ENCODE measurements around the gene DPM2.

Gene DPM2

GRCh38 chr9:127949827-127950512 lies 12.3 kb upstream of the DPM2 start:
- Histone ChIP-seq H3K27ac (ENCODE audit: low read length) (peak overlapping the region; percentile 63), H3K4me3 (ENCODE audit: low read depth in 1 of 2, low read length in 2 of 2) (no peak overlapping the region), H3K36me3 (ENCODE audit: control insufficient read depth in 1 of 2, insufficient read depth in 2 of 2, low read length in 2 of 2) (peaks cover 9% of the 10 kb centered on the region in 2 donors), H3K4me1 (ENCODE audit: control insufficient read depth in 1 of 2, insufficient read depth in 2 of 2, low read length in 2 of 2) (peaks cover 13 to 38% of the 10 kb centered on the region in 2 donors), H3K27me3 (ENCODE audit: low read depth, low read length) (no peaks in the 10 kb centered on the region), H3K9me3 (ENCODE audit: control insufficient read depth in 1 of 2, low read length in 2 of 2) (no peaks in the 10 kb centered on the region)

- Histone ChIP-seq H3K27me3 (ENCODE audit: low read depth, low read length) (no peaks in the 10 kb centered on the region), H3K9me3 (ENCODE audit: control insufficient read depth in 1 of 2, low read length in 2 of 2) (no peaks in the 10 kb centered on the region), H3K27ac (ENCODE audit: low read length) (no peak overlapping the region), H3K4me1 (ENCODE audit: control insufficient read depth in 1 of 2, insufficient read depth in 2 of 2, low read length in 2 of 2) (peaks cover 4 to 29% of the 10 kb centered on the region in 2 donors), H3K4me3 (ENCODE audit: low read depth in 1 of 2, low read length in 2 of 2) (no peak overlapping the region), H3K36me3 (ENCODE audit: control insufficient read depth in 1 of 2, insufficient read depth in 2 of 2, low read length in 2 of 2) (peaks cover 17 to 20% of the 10 kb centered on the region in 2 donors)
Measured at GRCh38 chr9:127947841-127948710, 10.4 kb upstream of the DPM2 start.

- Histone ChIP-seq H3K4me3 (ENCODE audit: low read depth in 1 of 2, low read length in 2 of 2) (no peak overlapping the region), H3K27ac (ENCODE audit: low read length) (no peak overlapping the region), H3K9me3 (ENCODE audit: control insufficient read depth in 1 of 2, low read length in 2 of 2) (no peaks in the 10 kb centered on the region), H3K27me3 (ENCODE audit: low read depth, low read length) (no peaks in the 10 kb centered on the region), H3K36me3 (ENCODE audit: control insufficient read depth in 1 of 2, insufficient read depth in 2 of 2, low read length in 2 of 2) (peaks cover 20 to 28% of the 10 kb centered on the region in 2 donors), H3K4me1 (ENCODE audit: control insufficient read depth in 1 of 2, insufficient read depth in 2 of 2, low read length in 2 of 2) (peaks cover under 1 to 40% of the 10 kb centered on the region in 2 donors)
Measured at GRCh38 chr9:127946728-127947127, 9.1 kb upstream of the DPM2 start.

GRCh38 chr9:127945942-127946341 lies 8.3 kb upstream of the DPM2 start:
- H3K4me3 ChIP-seq (ENCODE audit: low read depth in 1 of 2, low read length in 2 of 2): no peak overlapping the region
- H3K27me3 ChIP-seq (ENCODE audit: low read depth, low read length): no peaks in the 10 kb centered on the region
- no peak overlapping the region for H3K27ac ChIP-seq (ENCODE audit: low read length)
- H3K9me3 ChIP-seq (ENCODE audit: control insufficient read depth in 1 of 2, low read length in 2 of 2): no peaks in the 10 kb centered on the region
- H3K4me1 ChIP-seq (ENCODE audit: control insufficient read depth in 1 of 2, insufficient read depth in 2 of 2, low read length in 2 of 2): peaks cover 0 to 40% of the 10 kb centered on the region in 2 donors
- peaks cover 20 to 28% of the 10 kb centered on the region in 2 donors for H3K36me3 ChIP-seq (ENCODE audit: control insufficient read depth in 1 of 2, insufficient read depth in 2 of 2, low read length in 2 of 2)

- Histone ChIP-seq H3K4me1 (ENCODE audit: control insufficient read depth in 1 of 2, insufficient read depth in 2 of 2, low read length in 2 of 2) (peaks cover 0 to 36% of the 10 kb centered on the region in 2 donors), H3K27ac (ENCODE audit: low read length) (no peak overlapping the region), H3K9me3 (ENCODE audit: control insufficient read depth in 1 of 2, low read length in 2 of 2) (no peaks in the 10 kb centered on the region), H3K4me3 (ENCODE audit: low read depth in 1 of 2, low read length in 2 of 2) (no peak overlapping the region), H3K36me3 (ENCODE audit: control insufficient read depth in 1 of 2, insufficient read depth in 2 of 2, low read length in 2 of 2) (peaks cover 20 to 28% of the 10 kb centered on the region in 2 donors), H3K27me3 (ENCODE audit: low read depth, low read length) (no peaks in the 10 kb centered on the region)
Measured at GRCh38 chr9:127945338-127945737, 7.7 kb upstream of the DPM2 start.

GRCh38 chr9:127944586-127945218 lies 7.0 kb upstream of the DPM2 start:
- Histone ChIP-seq H3K4me1 (ENCODE audit: control insufficient read depth in 1 of 2, insufficient read depth in 2 of 2, low read length in 2 of 2) (peaks cover 0 to 32% of the 10 kb centered on the region in 2 donors), H3K9me3 (ENCODE audit: control insufficient read depth in 1 of 2, low read length in 2 of 2) (no peaks in the 10 kb centered on the region), H3K4me3 (ENCODE audit: low read depth in 1 of 2, low read length in 2 of 2) (no peak overlapping the region), H3K27me3 (ENCODE audit: low read depth, low read length) (no peaks in the 10 kb centered on the region), H3K36me3 (ENCODE audit: control insufficient read depth in 1 of 2, insufficient read depth in 2 of 2, low read length in 2 of 2) (peaks cover 20 to 28% of the 10 kb centered on the region in 2 donors), H3K27ac (ENCODE audit: low read length) (no peak overlapping the region)

- Histone ChIP-seq H3K27me3 (ENCODE audit: low read depth, low read length) (no peaks in the 10 kb centered on the region), H3K4me3 (ENCODE audit: low read depth in 1 of 2, low read length in 2 of 2) (no peak overlapping the region), H3K27ac (ENCODE audit: low read length) (no peak overlapping the region), H3K9me3 (ENCODE audit: control insufficient read depth in 1 of 2, low read length in 2 of 2) (no peaks in the 10 kb centered on the region), H3K4me1 (ENCODE audit: control insufficient read depth in 1 of 2, insufficient read depth in 2 of 2, low read length in 2 of 2) (peaks cover 0 to 28% of the 10 kb centered on the region in 2 donors), H3K36me3 (ENCODE audit: control insufficient read depth in 1 of 2, insufficient read depth in 2 of 2, low read length in 2 of 2) (peaks cover 20 to 28% of the 10 kb centered on the region in 2 donors)
Measured at GRCh38 chr9:127943731-127944144, 6.1 kb upstream of the DPM2 start.

GRCh38 chr9:127943011-127943662 lies 5.5 kb upstream of the DPM2 start:
- no peaks in the 10 kb centered on the region for H3K9me3 ChIP-seq (ENCODE audit: control insufficient read depth in 1 of 2, low read length in 2 of 2)
- H3K27ac ChIP-seq (ENCODE audit: low read length): no peak overlapping the region
- H3K4me1 ChIP-seq (ENCODE audit: control insufficient read depth in 1 of 2, insufficient read depth in 2 of 2, low read length in 2 of 2): peaks cover 4 to 30% of the 10 kb centered on the region in 2 donors
- no peaks in the 10 kb centered on the region for H3K27me3 ChIP-seq (ENCODE audit: low read depth, low read length)
- H3K4me3 ChIP-seq (ENCODE audit: low read depth in 1 of 2, low read length in 2 of 2): no peak overlapping the region
- peaks cover 19 to 27% of the 10 kb centered on the region in 2 donors for H3K36me3 ChIP-seq (ENCODE audit: control insufficient read depth in 1 of 2, insufficient read depth in 2 of 2, low read length in 2 of 2)

- Histone ChIP-seq H3K27ac (ENCODE audit: low read length) (no peak overlapping the region), H3K4me1 (ENCODE audit: control insufficient read depth in 1 of 2, insufficient read depth in 2 of 2, low read length in 2 of 2) (peaks cover 6 to 35% of the 10 kb centered on the region in 2 donors), H3K4me3 (ENCODE audit: low read depth in 1 of 2, low read length in 2 of 2) (no peak overlapping the region), H3K36me3 (ENCODE audit: control insufficient read depth in 1 of 2, insufficient read depth in 2 of 2, low read length in 2 of 2) (peaks cover 12 to 23% of the 10 kb centered on the region in 2 donors), H3K9me3 (ENCODE audit: control insufficient read depth in 1 of 2, low read length in 2 of 2) (no peaks in the 10 kb centered on the region), H3K27me3 (ENCODE audit: low read depth, low read length) (no peaks in the 10 kb centered on the region)
Measured at GRCh38 chr9:127942216-127943010, 4.8 kb upstream of the DPM2 start.

- Histone ChIP-seq H3K4me3 (ENCODE audit: low read depth in 1 of 2, low read length in 2 of 2) (no peak overlapping the region), H3K36me3 (ENCODE audit: control insufficient read depth in 1 of 2, insufficient read depth in 2 of 2, low read length in 2 of 2) (peaks cover 12 to 23% of the 10 kb centered on the region in 2 donors), H3K4me1 (ENCODE audit: control insufficient read depth in 1 of 2, insufficient read depth in 2 of 2, low read length in 2 of 2) (peaks cover 9 to 40% of the 10 kb centered on the region in 2 donors), H3K27ac (ENCODE audit: low read length) (no peak overlapping the region), H3K27me3 (ENCODE audit: low read depth, low read length) (no peaks in the 10 kb centered on the region), H3K9me3 (ENCODE audit: control insufficient read depth in 1 of 2, low read length in 2 of 2) (no peaks in the 10 kb centered on the region)
Measured at GRCh38 chr9:127941961-127942215, 4.2 kb upstream of the DPM2 start.
